ENCODE data around the gene ALDH1A2.
"Not testable (repeated sequence)": the region's sequence is repeated elsewhere in the genome, so short reads cannot be mapped to it uniquely, and the experiment has no call there.

ALDH1A2 gene

DNA sequence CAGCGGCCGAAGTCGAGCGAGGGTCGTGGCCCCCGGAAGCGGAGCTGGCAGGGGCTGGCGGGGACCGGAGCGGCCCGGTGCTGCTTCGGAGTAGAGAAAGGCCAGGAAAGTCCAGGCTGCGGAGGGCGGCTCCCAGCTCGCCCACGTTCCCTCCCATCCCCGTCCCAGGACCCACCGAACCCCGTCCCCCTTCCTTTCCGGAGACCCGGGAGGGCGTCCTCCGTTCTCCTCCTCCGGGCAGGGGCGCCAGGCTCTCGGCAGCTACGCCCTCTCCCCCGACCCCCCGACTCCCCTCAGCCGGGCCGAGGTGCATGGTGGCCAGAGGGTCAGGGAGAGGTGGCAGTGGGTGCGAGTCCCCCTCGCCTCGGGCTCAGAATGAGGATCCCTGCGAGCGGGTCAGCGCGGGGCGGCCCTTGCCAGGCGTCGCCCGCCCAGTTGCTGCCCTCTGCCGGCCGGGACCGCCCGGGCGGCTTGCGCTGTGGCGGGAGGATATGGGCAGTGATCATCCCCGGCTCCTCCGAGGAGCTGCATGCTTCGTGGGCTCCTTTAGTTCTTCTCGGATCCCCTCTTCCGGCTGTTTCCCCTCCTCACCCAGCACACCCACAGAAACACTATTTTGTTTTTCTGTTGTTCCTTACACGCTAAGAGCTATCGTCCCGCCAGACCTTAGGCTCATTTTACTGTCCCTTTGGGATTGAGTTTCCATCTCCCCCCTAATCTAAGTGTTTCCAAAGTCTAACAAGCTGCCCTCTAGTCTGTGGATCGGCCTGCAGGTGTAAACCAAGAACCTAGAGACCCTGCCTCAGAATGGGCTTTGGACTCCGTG, 744 bp upstream of the ALDH1A2 start:
- peak in 3 of 4 experiments; percentile 9 to 18 (median 15) for DNase-seq

DNA sequence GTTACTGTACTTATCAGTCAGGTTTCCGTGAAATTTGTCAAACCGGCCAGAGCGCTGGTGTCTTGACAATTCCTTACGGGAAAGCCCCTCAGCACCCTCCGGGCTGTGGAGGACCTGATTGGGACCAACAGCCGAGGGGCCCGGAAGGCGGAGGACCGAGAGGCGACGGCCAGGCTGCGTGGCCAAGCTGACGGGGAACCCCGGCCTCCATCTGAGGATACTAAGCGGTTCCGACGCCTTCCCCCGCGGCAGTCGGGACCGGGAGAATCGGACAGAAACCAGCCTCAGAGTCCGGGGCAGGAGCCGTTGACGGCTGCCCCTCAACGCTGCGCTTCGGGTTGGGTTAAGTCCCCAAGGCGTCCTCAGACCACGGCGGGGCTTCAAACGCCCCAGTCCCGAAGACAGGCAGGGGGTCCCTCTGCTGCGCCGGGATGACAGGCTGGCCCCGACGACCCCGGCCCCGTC, 499 bp downstream of the ALDH1A2 start:
- no peak for DNase-seq

DNA sequence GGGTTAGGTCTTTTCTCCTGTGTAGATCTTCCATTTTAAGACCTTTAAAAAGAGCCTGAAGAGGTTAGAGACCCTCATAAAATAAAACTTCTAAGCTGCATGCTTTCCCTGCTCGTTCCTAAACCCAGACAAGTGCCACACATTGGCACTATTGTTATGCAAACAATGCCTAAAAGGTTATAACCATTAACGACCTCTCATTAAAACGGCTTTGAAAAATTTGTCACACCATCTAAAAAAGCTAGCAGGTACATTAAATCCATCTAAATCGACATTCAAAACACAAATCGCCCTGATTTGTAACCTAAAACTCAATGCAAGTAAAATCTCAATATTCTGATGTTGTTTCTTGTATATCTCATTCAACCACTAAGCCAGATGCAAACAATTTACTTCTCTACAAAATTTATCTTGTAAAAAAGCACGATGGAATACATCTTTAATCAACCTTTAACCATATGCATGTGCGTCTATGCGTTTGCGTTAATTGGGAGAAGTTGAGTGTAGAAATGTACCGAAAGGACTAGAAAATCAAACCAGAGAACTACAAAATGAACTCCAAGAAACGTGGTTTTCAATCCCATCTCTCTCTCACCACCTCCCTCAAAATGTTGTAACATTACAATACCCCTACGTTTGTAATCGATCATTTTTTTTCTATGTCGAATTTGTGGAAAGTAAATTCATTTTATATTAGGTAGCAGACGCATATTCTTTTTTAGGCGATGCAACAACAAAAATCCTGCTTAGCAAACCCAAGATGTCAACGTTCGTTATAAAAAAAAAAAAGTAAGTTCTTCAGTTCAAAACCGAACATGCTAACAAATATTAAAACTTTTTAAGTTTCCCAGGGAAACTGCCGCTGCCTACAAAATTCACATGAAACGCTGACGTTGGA, 1.2 kb downstream of the ALDH1A2 start:
- no peak for DNase-seq

DNA sequence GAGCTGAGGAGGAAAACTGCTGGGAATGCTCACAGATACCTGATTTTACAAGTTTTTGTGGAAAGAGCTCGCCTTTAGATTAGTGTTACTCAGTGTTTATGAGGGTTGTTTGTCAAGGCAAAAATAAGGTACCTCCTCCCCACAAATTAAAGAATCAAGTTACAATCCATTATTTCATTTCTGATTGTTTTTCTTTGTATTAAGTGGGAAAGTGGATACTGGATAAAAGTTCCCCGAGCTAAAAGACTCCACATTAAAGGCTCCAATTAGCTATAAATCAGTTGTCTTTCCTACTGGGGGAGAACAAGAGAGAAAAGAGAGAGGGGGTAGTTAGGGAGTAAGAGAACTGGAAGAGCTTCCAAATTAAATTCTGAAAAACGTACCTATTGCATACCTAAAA, 1.9 kb downstream of the ALDH1A2 start:
- DNase-seq: no peak

DNA sequence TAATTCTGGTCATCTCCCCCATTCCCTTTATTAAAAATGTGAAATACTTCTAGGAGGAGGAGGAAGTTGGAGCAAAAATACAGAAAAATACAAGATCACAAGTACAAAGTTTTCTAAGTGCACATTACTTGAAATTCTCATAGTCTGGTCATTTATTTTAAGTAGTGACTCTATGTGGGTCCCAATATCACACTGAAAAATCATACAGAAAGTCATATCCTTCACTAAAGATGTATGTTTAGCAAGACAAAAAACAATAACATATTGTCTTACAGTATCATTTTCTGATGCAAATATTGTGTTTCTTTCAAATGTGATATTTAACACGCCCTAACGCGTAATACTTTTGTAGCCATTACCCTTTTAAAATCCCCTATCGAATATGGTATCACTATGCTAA, 2.5 kb downstream of the ALDH1A2 start:
- DNase-seq: no peak

DNA sequence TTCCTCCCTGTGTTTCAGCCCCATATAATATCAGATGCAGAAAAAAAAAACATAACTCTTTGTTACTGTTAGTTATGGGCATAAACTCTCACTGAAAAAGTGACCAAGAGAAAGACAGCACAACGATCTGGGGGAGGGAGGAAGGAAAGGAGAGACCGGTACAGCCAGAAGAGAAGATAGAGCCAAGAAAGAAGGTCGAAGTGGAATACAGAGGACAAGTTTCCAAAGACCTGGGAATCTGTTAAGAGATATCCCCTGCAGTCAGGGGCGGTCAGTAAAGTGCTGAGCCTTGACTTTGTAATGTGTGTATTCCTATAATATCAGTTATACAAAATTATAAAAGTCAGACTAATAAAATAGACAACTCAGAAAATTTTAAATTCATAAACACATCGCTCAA, 3.3 kb downstream of the ALDH1A2 start:
- DNase-seq: no peak

DNA sequence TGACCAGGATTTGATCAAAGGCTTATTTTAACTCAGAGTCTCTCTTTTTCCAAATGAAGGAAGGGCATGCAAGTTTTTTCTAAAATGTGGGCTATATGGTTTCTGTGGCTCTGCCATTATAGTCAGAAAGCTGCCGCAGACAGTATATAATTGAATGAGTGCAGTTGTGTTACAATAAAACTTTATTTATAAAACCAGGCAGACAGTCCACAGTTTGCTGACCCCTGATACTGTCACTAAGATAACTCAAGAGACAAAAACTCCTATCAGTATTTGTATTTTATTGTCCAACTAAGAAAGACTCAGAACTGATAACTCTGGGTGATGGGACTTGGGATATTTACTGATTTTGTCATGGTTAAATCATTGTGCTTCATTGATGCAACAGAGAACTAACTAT, 4.9 kb downstream of the ALDH1A2 start:
- no peak for DNase-seq

DNA sequence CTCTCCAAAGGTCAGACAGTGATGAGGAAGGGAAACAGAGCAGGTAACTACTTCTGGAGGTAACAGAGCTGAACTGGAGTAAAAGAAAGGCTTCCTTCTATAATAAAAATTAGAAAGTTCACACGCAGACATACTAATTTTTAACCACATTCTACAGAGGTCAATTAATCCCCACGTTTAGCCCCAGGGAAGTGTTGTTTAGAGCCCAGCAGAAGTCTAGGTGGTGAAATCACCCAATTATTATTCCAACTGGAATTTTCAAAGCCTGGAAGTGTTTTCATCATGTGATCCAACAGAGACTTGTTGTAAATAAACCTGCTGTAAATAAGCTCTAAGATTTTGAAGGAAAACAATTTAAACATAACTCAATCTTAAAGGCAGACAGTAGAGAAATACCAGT, 6.8 kb downstream of the ALDH1A2 start:
- no peak for DNase-seq

DNA sequence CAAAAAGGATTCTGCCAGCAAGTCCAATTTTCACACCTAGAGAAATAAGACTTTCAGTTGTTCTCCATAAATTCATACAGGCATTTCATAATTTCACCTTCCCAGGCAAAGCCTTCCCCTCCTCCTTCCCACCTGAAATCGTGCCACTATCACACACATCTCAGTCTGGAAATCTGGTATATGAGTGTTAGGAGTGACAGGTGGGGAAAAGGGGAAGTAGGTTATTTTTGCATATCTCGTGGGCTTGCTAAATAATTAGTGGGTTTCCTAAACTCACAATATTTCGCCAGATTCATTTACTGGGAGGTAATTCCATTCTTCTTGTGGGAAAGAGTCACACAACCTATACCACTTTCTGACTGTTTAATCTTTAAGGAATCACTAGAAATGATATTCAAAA, 7.4 kb downstream of the ALDH1A2 start:
- no peak for DNase-seq

DNA sequence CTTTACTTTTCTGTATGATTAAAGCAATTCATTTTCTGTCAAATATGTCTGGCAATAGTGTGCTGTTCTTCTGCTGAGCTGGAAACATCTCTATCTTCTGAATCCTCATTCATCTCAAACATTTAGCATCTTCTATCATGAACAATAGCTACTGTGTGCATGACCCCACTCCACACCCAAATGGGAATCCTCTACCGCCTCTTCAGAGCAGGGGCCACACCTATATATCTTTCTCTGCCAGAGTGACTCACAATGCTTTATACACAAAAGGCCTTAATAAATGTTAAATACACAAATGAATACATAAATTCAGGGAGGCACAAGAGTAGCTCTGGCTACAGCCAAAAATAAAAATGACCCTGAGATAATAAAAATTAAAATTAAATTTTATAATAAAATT, 8.0 kb downstream of the ALDH1A2 start:
- no peak for DNase-seq

DNA sequence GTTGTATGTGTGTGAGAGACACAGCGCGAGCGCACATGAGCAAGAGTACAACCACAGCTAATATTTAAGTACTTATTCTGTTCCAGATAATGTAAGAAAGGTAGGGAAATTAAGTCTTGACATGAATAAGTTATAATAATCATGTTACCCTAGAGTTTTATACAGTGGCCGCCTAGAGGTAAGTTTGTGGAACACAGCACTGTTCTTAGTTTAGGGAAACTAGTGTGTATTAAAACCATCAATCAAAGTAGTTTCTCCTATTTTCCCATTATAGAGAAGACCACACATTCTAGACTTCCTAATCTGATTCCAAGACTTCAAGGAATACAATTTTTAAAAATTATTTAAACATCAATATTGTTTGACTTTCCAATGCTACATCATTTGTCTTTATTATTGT, 9.5 kb downstream of the ALDH1A2 start:
- no peak for DNase-seq

DNA sequence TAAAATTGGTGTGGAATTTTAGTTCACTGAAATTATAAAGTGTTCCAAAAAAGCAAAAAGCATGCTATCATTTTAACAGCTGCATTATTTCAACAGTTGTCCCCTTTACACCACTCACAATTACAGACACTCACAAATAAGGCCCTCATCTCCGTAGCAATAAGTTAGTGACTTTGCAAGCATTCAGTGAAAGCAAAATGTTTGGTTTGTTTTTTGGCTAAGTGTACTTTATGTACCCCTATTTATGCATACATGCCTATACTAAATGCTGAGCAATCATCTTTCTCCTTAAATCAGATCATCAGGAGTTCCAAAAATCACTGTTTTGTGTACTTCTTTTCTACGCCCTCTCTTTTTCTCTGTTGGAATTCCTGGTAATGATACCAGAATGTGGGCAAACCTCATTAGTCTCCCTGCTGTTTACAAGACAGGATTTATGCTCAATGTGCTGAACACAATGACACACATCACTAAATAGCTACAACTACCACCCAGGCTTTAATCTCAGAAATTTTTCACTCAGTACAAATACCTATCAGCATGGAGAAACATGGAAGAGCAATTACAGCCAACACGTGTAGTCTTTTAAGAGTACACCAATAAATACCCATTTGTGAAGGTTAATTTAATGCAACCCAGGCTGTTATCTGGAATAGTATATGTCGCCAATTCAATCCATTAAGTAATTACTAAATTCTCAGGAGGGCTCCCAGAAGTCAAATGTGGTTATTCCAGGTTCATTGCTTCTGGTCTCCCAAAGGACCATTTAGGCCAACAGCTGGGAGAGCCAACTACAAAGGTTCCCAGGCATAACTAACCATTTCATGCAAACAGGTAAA, 12.0 kb downstream of the ALDH1A2 start:
- no peak for DNase-seq

DNA sequence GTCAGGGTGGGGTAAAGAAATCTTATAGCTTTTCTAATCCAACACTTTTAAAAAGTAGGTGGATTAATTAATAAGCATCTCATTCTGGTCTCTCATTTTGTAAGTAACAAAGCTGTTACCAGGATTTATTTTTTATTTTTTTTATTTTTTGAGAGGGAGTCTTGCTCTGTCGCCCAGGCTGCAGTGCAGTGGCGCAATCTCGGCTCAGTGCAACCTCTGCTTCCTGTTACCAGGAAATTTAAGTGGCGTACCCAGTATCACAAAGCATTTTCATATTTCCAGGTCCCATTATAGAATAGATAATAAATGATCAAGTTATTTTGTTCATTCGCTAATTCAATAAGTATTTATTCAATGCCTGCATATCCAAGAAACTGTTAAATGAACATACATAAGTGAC, 13.2 kb downstream of the ALDH1A2 start:
- no peak for DNase-seq

DNA sequence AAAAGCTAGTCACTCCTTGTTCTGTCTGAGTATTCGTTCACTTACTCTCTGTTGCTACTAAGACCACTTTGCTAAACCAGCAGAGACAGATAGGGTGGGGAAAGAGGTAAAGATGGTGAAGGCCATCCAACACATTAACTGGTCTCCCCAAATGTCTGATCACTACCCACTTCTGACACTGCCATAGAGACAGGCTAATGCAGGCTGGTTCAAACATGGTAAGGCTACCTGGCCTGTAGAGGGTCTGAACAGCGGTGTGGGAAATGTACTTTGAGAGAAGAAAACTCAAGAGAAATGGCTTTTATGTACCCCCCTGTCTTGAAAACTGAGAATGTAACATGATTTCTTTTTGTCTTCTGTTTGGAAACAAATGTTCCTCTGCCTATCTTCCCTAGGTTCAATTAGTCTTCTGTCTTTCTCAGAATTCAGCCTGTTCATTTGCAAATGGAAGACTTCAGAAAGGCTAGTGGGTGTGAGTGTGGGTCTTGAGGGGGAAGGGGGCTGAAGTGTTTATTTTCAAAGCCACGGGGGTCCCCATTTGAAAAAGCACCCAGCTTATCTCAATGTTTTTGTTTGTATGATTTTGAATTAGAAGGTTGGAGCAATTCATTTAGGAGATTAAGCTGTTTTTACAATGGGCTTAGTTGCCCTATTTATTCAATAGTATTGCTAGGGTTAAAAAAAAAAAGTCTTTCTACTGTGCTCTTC, 15.8 kb downstream of the ALDH1A2 start:
- DNase-seq: no peak

DNA sequence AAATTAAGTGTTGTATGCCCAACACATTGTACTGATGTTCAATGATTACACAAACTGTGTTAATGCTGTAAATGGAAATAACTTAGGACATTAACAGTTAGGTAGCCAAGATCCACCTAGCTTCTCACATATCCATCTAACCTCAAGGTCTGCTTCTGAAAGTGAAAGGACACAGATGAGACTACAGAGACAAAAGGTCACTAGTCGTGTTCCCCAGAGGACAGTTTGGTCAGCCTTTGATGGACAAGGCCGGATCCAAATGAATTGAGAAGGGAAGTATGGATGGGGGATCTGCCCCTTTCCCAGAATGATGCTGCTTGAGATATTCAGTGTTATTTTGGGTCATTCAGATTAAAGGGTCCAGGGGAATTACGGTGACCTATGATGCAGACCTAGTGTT, 17.2 kb downstream of the ALDH1A2 start:
- no peak for DNase-seq

DNA sequence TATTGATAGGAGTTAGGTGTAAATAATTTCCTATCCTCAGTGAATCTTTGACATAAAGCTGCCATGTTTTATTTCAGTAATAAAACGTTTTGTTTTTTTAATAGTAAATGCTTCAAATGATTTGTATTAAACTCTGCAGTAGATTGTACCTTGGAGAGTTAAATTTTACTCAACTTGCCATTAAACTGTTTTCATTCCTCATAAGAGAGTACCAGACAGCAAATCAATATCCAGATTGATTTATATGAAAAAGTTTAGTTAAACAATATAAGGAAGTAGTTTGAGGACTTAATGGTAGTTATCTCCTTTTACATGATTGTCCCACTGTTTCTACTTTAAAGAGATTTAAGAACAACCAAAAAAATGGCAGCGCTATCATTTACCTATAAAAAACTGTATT, 18.4 kb downstream of the ALDH1A2 start:
- no peak for DNase-seq

DNA sequence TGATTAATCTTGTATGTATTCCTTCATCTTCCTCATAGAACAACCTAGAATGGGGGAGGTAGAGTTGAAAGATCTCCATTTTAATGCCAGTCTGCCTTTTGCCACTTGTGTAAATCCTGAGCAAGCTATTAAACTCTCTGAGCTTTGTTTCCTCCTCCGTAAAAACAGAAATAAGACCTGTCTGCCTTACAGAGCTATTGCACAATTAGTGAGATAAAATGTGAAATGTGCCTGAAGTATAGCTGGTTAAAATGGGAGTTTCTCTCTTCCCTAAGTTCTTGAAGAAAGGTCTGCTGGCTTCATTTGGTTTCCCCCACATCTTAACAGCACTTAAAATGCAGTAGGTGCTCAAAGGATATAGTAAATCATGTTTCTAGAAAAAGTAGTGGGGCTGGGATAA, 19.0 kb downstream of the ALDH1A2 start:
- no peak for DNase-seq

DNA sequence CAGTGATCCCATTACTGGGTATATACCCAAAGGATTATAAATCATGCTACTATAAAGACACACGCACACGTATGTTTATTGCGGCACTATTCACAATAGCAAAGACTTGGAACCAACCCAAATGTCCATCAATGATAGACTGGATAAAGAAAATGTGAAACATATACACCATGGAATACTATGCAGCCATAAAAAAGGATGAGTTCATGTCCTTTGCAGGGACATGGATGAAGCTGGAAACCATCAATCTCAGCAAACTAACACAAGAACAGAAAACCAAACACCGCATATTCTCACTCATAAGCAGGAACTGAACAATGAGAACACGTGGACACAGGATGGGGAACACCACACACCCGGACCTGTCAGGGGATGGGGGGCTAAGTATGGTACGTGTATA, 20.1 kb downstream of the ALDH1A2 start:
- DNase-seq: not testable (repeated sequence)

DNA sequence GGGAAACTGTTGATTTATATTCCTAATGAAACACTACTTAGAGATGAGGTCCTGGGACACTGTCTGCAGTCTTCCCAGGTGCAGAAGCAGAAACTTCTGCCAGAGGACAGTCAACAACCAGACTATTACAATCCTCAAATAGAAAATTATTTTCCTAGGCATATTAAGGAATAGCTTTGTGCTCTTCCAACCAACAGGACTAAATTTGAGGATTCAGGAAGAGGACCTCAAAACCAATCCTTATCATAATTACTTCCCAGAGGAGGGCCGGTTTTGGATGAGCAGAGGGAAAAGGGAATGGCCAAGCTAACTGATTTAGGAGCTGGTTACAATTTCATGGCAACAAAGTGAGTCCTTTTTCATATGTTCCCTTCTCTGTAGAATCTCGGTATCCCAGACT, 21.0 kb downstream of the ALDH1A2 start:
- no peak for DNase-seq

DNA sequence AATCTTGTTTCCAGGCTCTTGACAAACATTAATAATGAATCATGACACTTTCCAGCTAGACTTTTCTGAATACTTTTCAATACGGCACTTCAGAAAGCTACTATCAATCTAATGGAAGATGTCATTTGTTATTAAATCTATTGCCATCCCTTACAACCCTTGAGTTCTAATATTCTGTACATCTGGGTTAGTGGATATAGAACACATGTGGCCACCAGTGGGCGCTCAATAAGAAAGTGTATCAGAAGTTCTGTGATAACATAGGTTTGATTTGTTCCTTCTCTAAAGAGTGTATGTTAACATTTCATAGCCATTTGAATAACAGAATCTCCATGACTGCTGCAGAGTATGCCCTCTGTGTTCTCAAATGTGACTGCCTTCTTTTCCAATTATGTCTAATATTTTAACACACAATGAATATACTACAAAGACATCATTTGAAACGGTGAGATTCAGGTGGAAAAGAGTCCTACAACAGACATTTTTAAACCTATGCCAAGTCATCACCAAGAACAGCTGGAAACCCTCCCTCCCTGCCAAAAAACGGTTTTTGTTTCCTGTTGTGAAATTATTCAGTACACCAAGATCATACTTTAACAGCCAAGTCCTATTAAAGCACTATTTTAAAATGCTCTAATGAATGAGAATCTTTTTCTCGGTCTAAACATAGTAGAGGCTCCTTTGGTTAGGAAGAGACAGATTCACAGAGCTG, 22.2 kb downstream of the ALDH1A2 start:
- peak in 2 of 4 experiments; percentile 7 to 26 for DNase-seq

DNA sequence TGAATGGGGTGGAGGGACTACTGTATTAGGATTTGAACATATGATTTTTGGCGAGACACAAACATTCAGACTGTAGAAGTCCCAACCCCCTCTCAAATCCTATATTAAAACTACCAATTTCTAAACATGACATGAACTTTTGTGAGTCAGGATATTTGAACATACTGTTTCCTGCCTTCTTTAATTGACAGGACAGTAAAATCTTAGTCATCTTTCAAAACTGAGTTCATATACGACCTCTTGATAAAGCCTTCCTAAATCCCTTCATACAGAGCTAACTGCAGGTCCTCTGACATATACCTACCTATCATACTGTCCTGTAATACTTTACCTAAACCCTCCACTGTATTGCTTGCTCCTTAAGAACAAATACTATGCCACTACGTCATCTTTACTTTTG, 23.5 kb downstream of the ALDH1A2 start:
- no peak for DNase-seq

DNA sequence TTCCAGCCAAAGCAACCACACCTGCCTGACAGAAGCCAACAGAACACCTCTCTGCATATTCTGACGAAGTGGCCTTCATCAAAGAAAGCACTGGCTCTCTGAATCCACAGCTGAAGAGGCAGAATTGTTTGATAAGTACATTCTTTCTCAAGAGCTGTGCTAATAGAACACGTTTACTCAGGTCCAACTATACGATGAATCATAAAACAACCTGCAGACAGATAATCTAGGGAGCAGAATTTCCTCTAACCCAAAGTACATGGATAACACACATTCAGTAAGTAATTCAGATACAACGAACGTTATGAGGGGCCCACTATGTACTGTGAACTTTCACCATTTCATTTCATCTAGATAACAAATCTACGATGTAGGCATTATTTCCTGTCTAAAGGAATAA, 25.4 kb downstream of the ALDH1A2 start:
- DNase-seq: no peak
